Natural killer cell (primary cell): ENCODE measurements around the gene CLSTN2. TPM values are rescaled to one million over a fixed set of nuclear protein-coding genes. Genes with fewer than 3 reads are reported as not detected.

ENCODE experiments used
- ATAC-seq, 3 donors: fragments of 150-1000 bp in 2 of 3; fragments of 200-7000 bp in 1 of 3; cut with Tn5 transposase; 1 replicate in 1 of 3; 2 replicates in 2 of 3; pipeline ENCODE4 v1.10.0; 2021; ENCODE audit warnings: mild to moderate bottlenecking in 2 of 3, moderate library complexity in 2 of 3
- DNase-seq, 2 donors: peaks; one replicate each; pipeline versions ENCODE4 v3.0.0 to v3.0.0-alpha.2; 2013 to 2021; ENCODE audit warnings: mixed read lengths in 1 of 2
- H3K27ac ChIP-seq: one replicate; pipeline ENCODE4 v1.5.1; 2013; ENCODE audit warnings: mild to moderate bottlenecking, low read length
- H3K27me3 ChIP-seq: one replicate; pipeline ENCODE4 v1.6.1; 2013; ENCODE audit warnings: low read length; ENCODE audit not compliant: control insufficient read depth, insufficient read depth
- H3K36me3 ChIP-seq: one replicate; pipeline ENCODE4 v1.6.1; 2013; ENCODE audit warnings: low read length; ENCODE audit not compliant: control insufficient read depth, insufficient read depth
- H3K4me1 ChIP-seq: one replicate; pipeline ENCODE4 v1.6.1; 2013; ENCODE audit warnings: low read length; ENCODE audit not compliant: control insufficient read depth, insufficient read depth
- H3K4me3 ChIP-seq: one replicate; pipeline ENCODE4 v1.5.1; 2013; ENCODE audit warnings: low read length
- H3K9me3 ChIP-seq: one replicate; pipeline ENCODE4 v1.6.1; 2013; ENCODE audit warnings: low read length; ENCODE audit not compliant: control insufficient read depth, insufficient read depth
- H3K27ac Mint-ChIP-seq, 2 donors: one replicate each; pipeline ENCODE4 v1.8.0; 2022; ENCODE audit warnings: mild to moderate bottlenecking in 2 of 2, mixed read lengths in 2 of 2, moderate library complexity in 1 of 2
- H3K27me3 Mint-ChIP-seq, 2 donors: one replicate each; pipeline ENCODE4 v1.8.0; 2022; ENCODE audit warnings: low read depth in 2 of 2, mixed read lengths in 2 of 2
- H3K36me3 Mint-ChIP-seq: one replicate; pipeline ENCODE4 v1.8.0; 2022; ENCODE audit warnings: mixed read lengths
- H3K4me1 Mint-ChIP-seq, 2 donors: one replicate each; pipeline ENCODE4 v1.8.0; 2022; ENCODE audit warnings: mixed read lengths in 2 of 2
- H3K4me3 Mint-ChIP-seq: one replicate; pipeline ENCODE4 v1.8.0; 2022; ENCODE audit warnings: mild to moderate bottlenecking, moderate library complexity, mixed read lengths
- H3K9me3 Mint-ChIP-seq, 2 donors: one replicate each; pipeline ENCODE4 v1.8.0; 2022; ENCODE audit warnings: mixed read lengths in 2 of 2
- WGBS: methylation state at CpG from one replicate; pipeline ENCODE4 v1.1.7; 2013; ENCODE audit warnings: missing lambda C conversion rate; ENCODE audit not compliant: insufficient coverage; 5-methylcytosine and 5-hydroxymethylcytosine counted together
- intact Hi-C: fragments of 100-400 bp; cut with micrococcal nuclease; formaldehyde crosslinking; loops from one replicate; pipeline ENCODE4 v1.14.2; 2022
- total RNA-seq, 4 donors: library from RNA; stranded (reverse); fragments of 120-200 nt in 1 of 4; gene quantifications; one replicate each; pipeline versions ENCODE4 v1.2.3 to v1.2.4, GENCODE V29; 2013 to 2022
- TF ChIP-seq, protein P1 (sequence below): fragments of 200-600 bp; IDR thresholded peaks from one replicate; pipeline ENCODE4 v1.8.0; 2022; ENCODE audit warnings: antibody characterized with exemption

Gene CLSTN2
- total RNA-seq, 3 donors from 2014 or later (not counting 1 experiment from before 2014, with no cell fraction given): 0.05 TPM; not detected in 2

- ATAC-seq (no peak), DNase-seq (no peak)
- TF ChIP-seq, protein P1, sequence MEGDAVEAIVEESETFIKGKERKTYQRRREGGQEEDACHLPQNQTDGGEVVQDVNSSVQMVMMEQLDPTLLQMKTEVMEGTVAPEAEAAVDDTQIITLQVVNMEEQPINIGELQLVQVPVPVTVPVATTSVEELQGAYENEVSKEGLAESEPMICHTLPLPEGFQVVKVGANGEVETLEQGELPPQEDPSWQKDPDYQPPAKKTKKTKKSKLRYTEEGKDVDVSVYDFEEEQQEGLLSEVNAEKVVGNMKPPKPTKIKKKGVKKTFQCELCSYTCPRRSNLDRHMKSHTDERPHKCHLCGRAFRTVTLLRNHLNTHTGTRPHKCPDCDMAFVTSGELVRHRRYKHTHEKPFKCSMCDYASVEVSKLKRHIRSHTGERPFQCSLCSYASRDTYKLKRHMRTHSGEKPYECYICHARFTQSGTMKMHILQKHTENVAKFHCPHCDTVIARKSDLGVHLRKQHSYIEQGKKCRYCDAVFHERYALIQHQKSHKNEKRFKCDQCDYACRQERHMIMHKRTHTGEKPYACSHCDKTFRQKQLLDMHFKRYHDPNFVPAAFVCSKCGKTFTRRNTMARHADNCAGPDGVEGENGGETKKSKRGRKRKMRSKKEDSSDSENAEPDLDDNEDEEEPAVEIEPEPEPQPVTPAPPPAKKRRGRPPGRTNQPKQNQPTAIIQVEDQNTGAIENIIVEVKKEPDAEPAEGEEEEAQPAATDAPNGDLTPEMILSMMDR: no peak
- Histone ChIP-seq H3K27ac (no peak overlapping the region), H3K9me3 (no peaks in the 10 kb centered on the region), H3K27me3 (no peaks in the 10 kb centered on the region), H3K36me3 (no peaks in the 10 kb centered on the region), H3K4me1 (no peaks in the 10 kb centered on the region), H3K4me3 (no peak overlapping the region)
- Mint-ChIP-seq H3K27me3 (peaks cover 0 to 5% of the 10 kb centered on the region in 2 donors), H3K4me3 (no peak overlapping the region), H3K9me3 (peaks cover 2 to 4% of the 10 kb centered on the region in 2 donors), H3K27ac (no peak overlapping the region), H3K4me1 (no peaks in the 10 kb centered on the region), H3K36me3 (no peaks in the 10 kb centered on the region)
- WGBS: 100% methylated on average over 1 of the region's 3 CpGs
- intact Hi-C loops: no loop called here
Measured at GRCh38 chr3:140603766-140604165, 668.8 kb downstream of the CLSTN2 start.

DNA sequence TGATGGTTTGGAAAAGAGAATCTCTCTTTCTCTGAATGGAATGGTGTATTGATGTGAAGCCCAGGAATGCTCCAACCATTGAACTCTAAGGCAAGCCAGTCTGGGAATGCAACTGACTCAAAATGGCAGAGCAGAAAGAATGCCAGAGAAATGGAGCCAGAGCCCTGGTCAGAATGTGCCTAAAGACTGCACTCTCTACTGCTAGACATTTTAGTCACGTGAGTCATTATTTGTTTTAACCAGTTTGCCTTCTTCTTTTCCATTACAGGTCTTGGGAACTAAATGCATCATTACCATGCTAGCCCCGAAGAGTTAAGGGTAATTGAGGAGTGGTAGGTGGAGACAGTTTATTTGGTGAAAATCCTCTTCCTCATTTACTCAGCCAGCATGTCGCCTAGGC, 675.6 kb downstream of the CLSTN2 start:
- no peak overlapping the region for H3K27ac ChIP-seq
- H3K27me3 ChIP-seq: no peaks in the 10 kb centered on the region
- intact Hi-C loops: no loop called here
- Mint-ChIP-seq H3K4me1 (no peaks in the 10 kb centered on the region), H3K27ac (no peak overlapping the region), H3K9me3 (peaks cover 2 to 5% of the 10 kb centered on the region in 2 donors), H3K36me3 (no peaks in the 10 kb centered on the region), H3K4me3 (no peak overlapping the region), H3K27me3 (peaks cover 0 to 3% of the 10 kb centered on the region in 2 donors)
- DNase-seq (no peak), ATAC-seq (no peak)
- no peaks in the 10 kb centered on the region for H3K4me1 ChIP-seq
- TF ChIP-seq, protein P1: no peak
- H3K9me3 ChIP-seq: no peaks in the 10 kb centered on the region
- no peaks in the 10 kb centered on the region for H3K36me3 ChIP-seq
- H3K4me3 ChIP-seq: no peak overlapping the region
- WGBS: 81% methylated on average over 2 of the region's 3 CpGs

GRCh38 chr3:140614001-140614400, 679.0 kb downstream of the CLSTN2 start:
- intact Hi-C loops: no loop called here
- H3K36me3 ChIP-seq: no peaks in the 10 kb centered on the region
- H3K27ac ChIP-seq: no peak overlapping the region
- no peak overlapping the region for H3K4me3 ChIP-seq
- TF ChIP-seq, protein P1: no peak
- H3K27me3 ChIP-seq: no peaks in the 10 kb centered on the region
- no peaks in the 10 kb centered on the region for H3K4me1 ChIP-seq
- WGBS: no CpG with 5 or more reads among the region's 1 CpG
- ATAC-seq (no peak), DNase-seq (no peak)
- Mint-ChIP-seq H3K4me1 (no peaks in the 10 kb centered on the region), H3K27me3 (peaks cover 0 to 3% of the 10 kb centered on the region in 2 donors), H3K36me3 (no peaks in the 10 kb centered on the region), H3K27ac (no peak overlapping the region), H3K9me3 (peaks cover 0 to 14% of the 10 kb centered on the region in 2 donors), H3K4me3 (no peak overlapping the region)
- no peaks in the 10 kb centered on the region for H3K9me3 ChIP-seq

GRCh38 chr3:140617135-140617534, 682.1 kb downstream of the CLSTN2 start:
- Histone ChIP-seq H3K4me3 (no peak overlapping the region), H3K9me3 (no peaks in the 10 kb centered on the region), H3K27me3 (no peaks in the 10 kb centered on the region), H3K36me3 (no peaks in the 10 kb centered on the region), H3K4me1 (no peaks in the 10 kb centered on the region), H3K27ac (no peak overlapping the region)
- no peaks in the 10 kb centered on the region for H3K4me1 Mint-ChIP-seq
- no peaks in the 10 kb centered on the region for H3K36me3 Mint-ChIP-seq
- 61% methylated on average over 2 of the region's 2 CpGs for WGBS
- H3K4me3 Mint-ChIP-seq: no peak overlapping the region
- DNase-seq (no peak), ATAC-seq (no peak)
- intact Hi-C loops: no loop called here
- H3K27ac Mint-ChIP-seq: no peak overlapping the region
- TF ChIP-seq, protein P1: no peak
- H3K27me3 Mint-ChIP-seq: no peaks in the 10 kb centered on the region
- H3K9me3 Mint-ChIP-seq: peaks cover 2 to 11% of the 10 kb centered on the region in 2 donors
